ENCODE data around the gene C9.

C9 gene

DNA sequence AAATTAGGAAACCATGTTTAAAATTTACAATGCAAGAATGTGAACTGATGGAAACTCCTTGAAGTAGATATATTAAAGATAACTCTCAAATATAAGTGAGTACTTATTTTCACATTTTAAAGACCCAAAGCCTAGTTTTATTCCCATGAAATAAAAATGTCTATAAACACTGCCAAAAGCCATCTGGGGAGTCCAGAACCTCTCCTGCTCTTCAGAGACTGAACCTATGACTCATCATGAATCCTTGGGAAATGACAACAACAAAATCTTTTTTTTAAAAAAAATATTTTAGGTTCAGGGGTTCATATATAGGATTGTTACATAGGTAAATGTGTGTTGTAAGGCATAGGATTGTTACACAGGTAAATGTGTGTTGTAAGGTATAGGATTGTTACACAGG is 111.1 kb downstream of the C9 start:
- Histone ChIP-seq H4K91ac (ENCODE audit: low read depth, low read length) (no peak overlapping the region), H3K9ac (ENCODE audit: low read length) (no peak overlapping the region), H3K79me2 (ENCODE audit: control insufficient read depth, insufficient read depth, low read length, poor library complexity) (no peaks in the 10 kb centered on the region), H4K8ac (ENCODE audit: low read depth, low read length) (no peak overlapping the region), H2BK12ac (ENCODE audit: low read length) (no peak overlapping the region), H2AK5ac (ENCODE audit: low read length) (no peak overlapping the region), H3K23ac (ENCODE audit: low read length) (no peak overlapping the region), H2BK120ac (ENCODE audit: insufficient read depth, low read length, poor library complexity) (no peak overlapping the region), H3K18ac (ENCODE audit: low read length) (no peak overlapping the region), H2BK5ac (ENCODE audit: low read depth, low read length, poor library complexity) (no peak overlapping the region), H3K4me1 (ENCODE audit: control insufficient read depth in 1 of 2, insufficient read depth in 2 of 2, low read length in 2 of 2) (no peaks in the 10 kb centered on the region), H2AFZ (ENCODE audit: insufficient read depth, low read length, poor library complexity) (no peak overlapping the region), H3K4me2 (ENCODE audit: low read length) (no peak overlapping the region), H3K9me3 (ENCODE audit: insufficient read depth, low read depth, low read length) (no peaks in the 10 kb centered on the region), H3K4me3 (ENCODE audit: low read depth, low read length) (no peak overlapping the region), H3K27me3 (ENCODE audit: insufficient read depth, low read length) (no peaks in the 10 kb centered on the region), H3K36me3 (ENCODE audit: control insufficient read depth in 1 of 2, insufficient read depth in 2 of 2, low read length in 2 of 2) (no peaks in the 10 kb centered on the region), H3K14ac (ENCODE audit: low read length) (no peak overlapping the region), H3K27ac (ENCODE audit: low read depth, low read length) (no peak overlapping the region), H3K79me1 (ENCODE audit: low read length) (no peaks in the 10 kb centered on the region), H3K4ac (ENCODE audit: low read depth, low read length) (no peak overlapping the region), H4K12ac (ENCODE audit: low read depth, low read length) (no peak overlapping the region)
- DNase-seq = no peak

GRCh38 chr5:39249564-39250274 is 114.6 kb downstream of the C9 start:
- H3K14ac ChIP-seq (ENCODE audit: low read length) = no peak overlapping the region
- no peak overlapping the region for H4K12ac ChIP-seq (ENCODE audit: low read depth, low read length)
- no peak overlapping the region for H4K91ac ChIP-seq (ENCODE audit: low read depth, low read length)
- H4K8ac ChIP-seq (ENCODE audit: low read depth, low read length) = no peak overlapping the region
- H3K23ac ChIP-seq (ENCODE audit: low read length) = no peak overlapping the region
- H3K18ac ChIP-seq (ENCODE audit: low read length) = no peak overlapping the region
- no peaks in the 10 kb centered on the region for H3K9me3 ChIP-seq (ENCODE audit: insufficient read depth, low read depth, low read length)
- H3K79me1 ChIP-seq (ENCODE audit: low read length) = no peaks in the 10 kb centered on the region
- no peak overlapping the region for H2BK5ac ChIP-seq (ENCODE audit: low read depth, low read length, poor library complexity)
- H3K4me2 ChIP-seq (ENCODE audit: low read length) = no peak overlapping the region
- no peak overlapping the region for H2BK12ac ChIP-seq (ENCODE audit: low read length)
- H3K36me3 ChIP-seq (ENCODE audit: control insufficient read depth in 1 of 2, insufficient read depth in 2 of 2, low read length in 2 of 2) = no peaks in the 10 kb centered on the region
- H3K9ac ChIP-seq (ENCODE audit: low read length) = no peak overlapping the region
- H2AFZ ChIP-seq (ENCODE audit: insufficient read depth, low read length, poor library complexity) = no peak overlapping the region
- H3K27me3 ChIP-seq (ENCODE audit: insufficient read depth, low read length) = no peaks in the 10 kb centered on the region
- no peak for DNase-seq
- no peak overlapping the region for H3K4me3 ChIP-seq (ENCODE audit: low read depth, low read length)
- no peak overlapping the region for H2AK5ac ChIP-seq (ENCODE audit: low read length)
- no peak overlapping the region for H3K27ac ChIP-seq (ENCODE audit: low read depth, low read length)
- H3K79me2 ChIP-seq (ENCODE audit: control insufficient read depth, insufficient read depth, low read length, poor library complexity) = no peaks in the 10 kb centered on the region
- no CpG with 5 or more reads among the region's 1 CpG for WGBS (ENCODE audit: extremely low coverage, insufficient coverage, insufficient read length)
- H3K4ac ChIP-seq (ENCODE audit: low read depth, low read length) = no peak overlapping the region
- no peak overlapping the region for H2BK120ac ChIP-seq (ENCODE audit: insufficient read depth, low read length, poor library complexity)
- H3K4me1 ChIP-seq (ENCODE audit: control insufficient read depth in 1 of 2, insufficient read depth in 2 of 2, low read length in 2 of 2) = no peaks in the 10 kb centered on the region

DNA sequence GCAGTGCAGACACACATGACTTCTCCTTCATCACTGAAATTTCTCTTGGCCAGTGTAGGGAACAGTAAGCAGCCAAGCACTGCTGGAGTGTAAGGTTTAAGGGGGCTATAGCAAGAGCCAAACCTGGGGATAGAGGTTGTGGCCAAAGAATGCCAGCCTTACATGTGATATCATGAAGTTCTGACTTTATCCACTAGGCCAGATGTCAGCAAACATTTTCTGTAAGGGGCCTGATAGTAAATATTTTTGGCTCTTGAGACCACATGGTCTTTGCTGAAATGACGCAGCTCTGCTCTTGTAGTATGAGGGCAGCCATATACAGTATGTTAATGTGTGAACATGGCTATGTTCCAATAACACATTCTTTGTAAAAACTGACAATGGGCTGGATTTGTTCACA is 115.2 kb downstream of the C9 start:
- Histone ChIP-seq H2BK5ac (ENCODE audit: low read depth, low read length, poor library complexity) (no peak overlapping the region), H4K12ac (ENCODE audit: low read depth, low read length) (no peak overlapping the region), H2BK12ac (ENCODE audit: low read length) (no peak overlapping the region), H3K18ac (ENCODE audit: low read length) (no peak overlapping the region), H3K4me3 (ENCODE audit: low read depth, low read length) (no peak overlapping the region), H3K27me3 (ENCODE audit: insufficient read depth, low read length) (no peaks in the 10 kb centered on the region), H3K9ac (ENCODE audit: low read length) (no peak overlapping the region), H3K79me1 (ENCODE audit: low read length) (no peaks in the 10 kb centered on the region), H4K8ac (ENCODE audit: low read depth, low read length) (no peak overlapping the region), H3K79me2 (ENCODE audit: control insufficient read depth, insufficient read depth, low read length, poor library complexity) (no peaks in the 10 kb centered on the region), H3K27ac (ENCODE audit: low read depth, low read length) (no peak overlapping the region), H2AFZ (ENCODE audit: insufficient read depth, low read length, poor library complexity) (no peak overlapping the region), H3K4me2 (ENCODE audit: low read length) (no peak overlapping the region), H3K23ac (ENCODE audit: low read length) (no peak overlapping the region), H4K91ac (ENCODE audit: low read depth, low read length) (no peak overlapping the region), H2AK5ac (ENCODE audit: low read length) (no peak overlapping the region), H3K36me3 (ENCODE audit: control insufficient read depth in 1 of 2, insufficient read depth in 2 of 2, low read length in 2 of 2) (no peaks in the 10 kb centered on the region), H2BK120ac (ENCODE audit: insufficient read depth, low read length, poor library complexity) (no peak overlapping the region), H3K9me3 (ENCODE audit: insufficient read depth, low read depth, low read length) (no peaks in the 10 kb centered on the region), H3K14ac (ENCODE audit: low read length) (no peak overlapping the region), H3K4ac (ENCODE audit: low read depth, low read length) (no peak overlapping the region), H3K4me1 (ENCODE audit: control insufficient read depth in 1 of 2, insufficient read depth in 2 of 2, low read length in 2 of 2) (no peaks in the 10 kb centered on the region)
- no peak for DNase-seq
- WGBS (ENCODE audit: extremely low coverage, insufficient coverage, insufficient read length) = no CpG with 5 or more reads among the region's 1 CpG

DNA sequence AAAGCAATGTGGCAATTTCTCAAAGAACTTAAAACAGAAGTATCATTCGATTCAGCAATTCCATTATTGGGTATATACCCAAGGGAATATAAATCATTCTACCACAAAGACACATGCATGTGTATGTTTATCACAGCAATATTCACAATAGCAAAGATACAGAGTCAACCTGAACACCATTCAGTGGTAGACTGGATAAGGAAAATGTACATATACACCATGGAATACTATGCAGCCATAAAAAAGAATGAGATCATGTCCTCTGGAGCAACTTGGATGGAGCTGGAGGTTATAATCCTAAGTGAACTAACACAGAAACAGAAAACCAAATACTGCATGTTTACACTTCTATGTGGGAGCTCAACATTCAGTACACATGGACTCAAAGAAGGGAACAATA is 123.5 kb downstream of the C9 start:
- Histone ChIP-seq H2BK5ac (ENCODE audit: low read depth, low read length, poor library complexity) (no peak overlapping the region), H4K91ac (ENCODE audit: low read depth, low read length) (no peak overlapping the region)

More for the DNA sequence above, 123.5 kb downstream of the C9 start:
- Histone ChIP-seq H3K18ac (ENCODE audit: low read length) (no peak overlapping the region), H3K4ac (ENCODE audit: low read depth, low read length) (no peak overlapping the region), H3K23ac (ENCODE audit: low read length) (no peak overlapping the region), H3K27ac (ENCODE audit: low read depth, low read length) (no peak overlapping the region), H3K27me3 (ENCODE audit: insufficient read depth, low read length) (no peaks in the 10 kb centered on the region), H4K8ac (ENCODE audit: low read depth, low read length) (no peak overlapping the region), H3K36me3 (ENCODE audit: control insufficient read depth in 1 of 2, insufficient read depth in 2 of 2, low read length in 2 of 2) (no peaks in the 10 kb centered on the region), H3K4me2 (ENCODE audit: low read length) (no peak overlapping the region), H3K9me3 (ENCODE audit: insufficient read depth, low read depth, low read length) (no peaks in the 10 kb centered on the region), H2BK12ac (ENCODE audit: low read length) (no peak overlapping the region), H2BK120ac (ENCODE audit: insufficient read depth, low read length, poor library complexity) (no peak overlapping the region), H3K14ac (ENCODE audit: low read length) (no peak overlapping the region), H3K79me1 (ENCODE audit: low read length) (no peaks in the 10 kb centered on the region), H3K79me2 (ENCODE audit: control insufficient read depth, insufficient read depth, low read length, poor library complexity) (no peaks in the 10 kb centered on the region), H3K9ac (ENCODE audit: low read length) (no peak overlapping the region), H2AFZ (ENCODE audit: insufficient read depth, low read length, poor library complexity) (no peak overlapping the region), H3K4me3 (ENCODE audit: low read depth, low read length) (no peak overlapping the region), H4K12ac (ENCODE audit: low read depth, low read length) (no peak overlapping the region), H3K4me1 (ENCODE audit: control insufficient read depth in 1 of 2, insufficient read depth in 2 of 2, low read length in 2 of 2) (no peaks in the 10 kb centered on the region), H2AK5ac (ENCODE audit: low read length) (no peak overlapping the region)
- no CpG with 5 or more reads among the region's 1 CpG for WGBS (ENCODE audit: extremely low coverage, insufficient coverage, insufficient read length)
- no peak for DNase-seq
